SK-N-SH (cell line): ENCODE results near the gene LAPTM5. TPM values are rescaled to one million over a fixed set of nuclear protein-coding genes. Genes with fewer than 3 reads are reported as not detected.

Experiments
- CTCF ChIA-PET: fragments of 300-600, 350-600 bp; formaldehyde crosslinking; extraction: SDS; loops from one replicate; lab custom pipeline; 2021; lab: Yijun Ruan, JAX
- POLR2A ChIA-PET: fragments of 350-600 bp; sonication (Branson Sonifier 250); formaldehyde crosslinking; extraction: SDS; loops from one replicate; lab custom pipeline; 2020; ENCODE audit warnings: antibody characterized with exemption, inconsistent platforms; lab: Yijun Ruan, JAX
- DNase-seq: peaks from one replicate; pipeline ENCODE4 v3.0.0; 2012
- H2AFZ ChIP-seq: fragments of 200-600 bp; sonication (generic); 2 replicates; pipeline ENCODE4 v1.8.1; 2016; ENCODE audit warnings: antibody characterized with exemption, mild to moderate bottlenecking, low read depth
- H3F3A ChIP-seq: fragments of 200-600 bp; sonication (generic); replicated peaks from 2 replicates; pipeline ENCODE3; 2016; ENCODE audit warnings: antibody characterized with exemption, mild to moderate bottlenecking; ENCODE audit not compliant: insufficient read depth
- H3K27ac ChIP-seq, 2 experiments: fragments of 200-500 bp in 1 of 2; fragments of 200-600 bp in 1 of 2; sonication (Bioruptor generic) in 1 of 2; sonication (generic), shearing (Covaris generic) in 1 of 2; 2 replicates each; pipeline versions ENCODE4 v1.5.1 to v1.6.1; 2014 to 2016; ENCODE audit warnings: low read depth in 2 of 2, inconsistent platforms in 1 of 2, low read length in 1 of 2, mild to moderate bottlenecking in 1 of 2, mixed read lengths in 1 of 2
- H3K27me3 ChIP-seq: fragments of 200-600 bp; sonication (generic), shearing (Covaris generic); 2 replicates; pipeline ENCODE4 v1.6.1; 2016; ENCODE audit warnings: mixed run types; ENCODE audit not compliant: insufficient read depth
- H3K36me3 ChIP-seq, 2 experiments: fragments of 200-500 bp in 1 of 2; fragments of 200-600 bp in 1 of 2; sonication (Bioruptor generic) in 1 of 2; sonication (generic) in 1 of 2; replicated peaks in 1 of 2; 2 replicates each; pipeline versions ENCODE3 to v1.5.1; 2014 to 2016; ENCODE audit warnings: low read length in 1 of 2, mild to moderate bottlenecking in 1 of 2; ENCODE audit not compliant: insufficient read depth in 2 of 2, control insufficient read depth in 1 of 2
- H3K4me1 ChIP-seq, 2 experiments: fragments of 200-500 bp in 1 of 2; fragments of 200-600 bp in 1 of 2; sonication (Bioruptor generic) in 1 of 2; sonication (generic), shearing (Covaris generic) in 1 of 2; 2 replicates each; pipeline versions ENCODE4 v1.5.1 to v1.6.1; 2014 to 2016; ENCODE audit warnings: low read depth in 1 of 2, low read length in 1 of 2, mixed run types in 1 of 2; ENCODE audit not compliant: insufficient read depth in 2 of 2, control insufficient read depth in 1 of 2
- H3K4me2 ChIP-seq: fragments of 200-600 bp; sonication (generic), shearing (Covaris generic); 2 replicates; pipeline ENCODE4 v1.6.1; 2017; ENCODE audit warnings: mixed run types
- H3K4me3 ChIP-seq, 2 experiments: fragments of 200-500 bp in 1 of 2; fragments of 200-600 bp in 1 of 2; sonication (Bioruptor generic) in 1 of 2; sonication (generic), shearing (Covaris generic) in 1 of 2; 2 replicates each; pipeline versions ENCODE4 v1.5.1 to v1.8.1; 2014 to 2016; ENCODE audit warnings: low read depth in 2 of 2, inconsistent platforms in 1 of 2, low read length in 1 of 2, mild to moderate bottlenecking in 1 of 2, mixed read lengths in 1 of 2, moderate library complexity in 1 of 2
- H3K79me2 ChIP-seq: fragments of 200-600 bp; sonication (generic); 2 replicates; pipeline ENCODE4 v1.8.1; 2017; ENCODE audit warnings: mild to moderate bottlenecking; ENCODE audit not compliant: insufficient read depth
- H3K9ac ChIP-seq: fragments of 200-600 bp; sonication (generic); 2 replicates; pipeline ENCODE4 v1.6.1; 2017; ENCODE audit warnings: mixed run types
- H3K9me2 ChIP-seq: fragments of 200-600 bp; sonication (generic); 2 replicates; pipeline ENCODE4 v1.6.1; 2017; ENCODE audit warnings: mixed run types
- H3K9me3 ChIP-seq: fragments of 200-600 bp; sonication (generic); 2 replicates; pipeline ENCODE4 v1.6.1; 2017; ENCODE audit warnings: mixed run types, mild to moderate bottlenecking, moderate library complexity
- H4K20me1 ChIP-seq: fragments of 200-600 bp; sonication (generic); 2 replicates; pipeline ENCODE4 v1.6.1; 2017; ENCODE audit warnings: mild to moderate bottlenecking, mixed run types; ENCODE audit not compliant: insufficient read depth
- CTCF ChIP-seq: fragments of 200-600 bp; sonication (generic); IDR thresholded peaks from 2 replicates; pipeline ENCODE4 v1.6.1; 2017; ENCODE audit warnings: antibody characterized with exemption, mild to moderate bottlenecking, moderate library complexity
- EP300 ChIP-seq, 2 experiments: IDR thresholded peaks; 2 replicates each; pipeline versions ENCODE4 v1.4.0 to v1.6.1; 2012; ENCODE audit warnings: borderline replicate concordance in 1 of 2, low read depth in 1 of 2, low read length in 1 of 2
- EZH2phosphoT487 ChIP-seq: fragments of 200-600 bp; sonication (generic); IDR thresholded peaks from 2 replicates; pipeline ENCODE4 v1.6.1; 2017; ENCODE audit warnings: low read depth, mixed run types, mild to moderate bottlenecking, antibody characterized with exemption, moderate library complexity, borderline replicate concordance
- FOSL2 ChIP-seq: IDR thresholded peaks from 2 replicates; pipeline ENCODE4 v1.4.0; 2012; ENCODE audit warnings: low read depth, mild to moderate bottlenecking, moderate library complexity, borderline replicate concordance
- FOXJ3 ChIP-seq: sonication (generic); formaldehyde crosslinking; IDR thresholded peaks from 2 replicates; pipeline ENCODE4 v1.5.1; 2020; ENCODE audit warnings: mild to moderate bottlenecking, missing genetic modification reagents
- GATA2 ChIP-seq: sonication (generic); formaldehyde crosslinking; IDR thresholded peaks from 2 replicates; pipeline ENCODE4 v1.5.0; 2020; ENCODE audit warnings: mild to moderate bottlenecking, missing genetic modification reagents
- IRF3 ChIP-seq: fragments of 150-350 bp; IDR thresholded peaks from 2 replicates; pipeline ENCODE4 v1.6.1; 2016; ENCODE audit warnings: mild to moderate bottlenecking, low read depth, low read length
- JUND ChIP-seq: IDR thresholded peaks from 2 replicates; pipeline ENCODE4 v1.4.0; 2012
- NRF1 ChIP-seq: IDR thresholded peaks from 2 replicates; pipeline ENCODE4 v1.6.1; 2012; ENCODE audit warnings: low read depth, mild to moderate bottlenecking, low read length
- PBX3 ChIP-seq: IDR thresholded peaks from 2 replicates; pipeline ENCODE4; 2012
- RCOR1 ChIP-seq: fragments of 150-350 bp; IDR thresholded peaks from 2 replicates; pipeline ENCODE4 v1.6.1; 2017; ENCODE audit warnings: antibody characterized with exemption, low read length
- RXRA ChIP-seq: IDR thresholded peaks from 2 replicates; pipeline ENCODE4 v1.4.0; 2012; ENCODE audit warnings: low read depth, mild to moderate bottlenecking, borderline replicate concordance
- SMC3 ChIP-seq: IDR thresholded peaks from 2 replicates; pipeline ENCODE4 v1.6.1; 2012; ENCODE audit warnings: low read depth, low read length, improper control_type of control experiment
- TAF1 ChIP-seq: IDR thresholded peaks from 2 replicates; pipeline ENCODE4 v1.6.1; 2012; ENCODE audit warnings: low read depth, mild to moderate bottlenecking, low read length, moderate library complexity, borderline replicate concordance
- TCF12 ChIP-seq: IDR thresholded peaks from 2 replicates; pipeline ENCODE4 v1.4.0; 2012
- USF1 ChIP-seq: IDR thresholded peaks from 2 replicates; pipeline ENCODE4 v1.4.0; 2012; ENCODE audit warnings: low read depth, borderline replicate concordance
- USF2 ChIP-seq: fragments of 150-350 bp; IDR thresholded peaks from 2 replicates; pipeline ENCODE4 v1.6.1; 2017; ENCODE audit warnings: antibody characterized with exemption, low read length, low read depth, borderline replicate concordance
- YY1 ChIP-seq: IDR thresholded peaks from 2 replicates; pipeline ENCODE4 v1.4.0; 2012; ENCODE audit warnings: low read depth, mild to moderate bottlenecking
- WGBS: methylation state at CpG from one replicate; pipeline ENCODE4 v1.1.6; 2017; ENCODE audit warnings: low lambda C conversion rate; 5-methylcytosine and 5-hydroxymethylcytosine counted together
- polyA plus RNA-seq, 3 experiments: library from polyadenylated mRNA; depleted of rRNA; stranded (reverse); fragments of >200 nt; gene quantifications; 2 replicates each; pipeline ENCODE4 v1.2.3, GENCODE V29; 2012

Gene LAPTM5
- polyA plus RNA-seq, 1 of the 3 experiments (the other 2 are of a cell fraction): 1.1 TPM

GRCh38 chr1:30781906-30782305 lies 24.3 kb upstream of the LAPTM5 start:
- H3F3A ChIP-seq: peaks cover 3% of the 10 kb centered on the region
- no peak overlapping the region for H3K4me3 ChIP-seq
- no peaks in the 10 kb centered on the region for H3K9me2 ChIP-seq
- POLR2A ChIA-PET: no interaction called here
- no peak for DNase-seq
- H3K36me3 ChIP-seq: no peaks in the 10 kb centered on the region
- H3K4me2 ChIP-seq: no peak overlapping the region
- H4K20me1 ChIP-seq: no peaks in the 10 kb centered on the region
- H3K9me3 ChIP-seq: no peaks in the 10 kb centered on the region
- CTCF ChIA-PET: interaction anchor here (0.6 to 12.1 kb wide), 31 partner anchors 13 to 767 kb away, joined by 3 to 377 read pairs (median 5); partner anchors contain the start of gene MATN1
- TF ChIP-seq USF1 (no peak), GATA2 (CRISPR knock-in tag) (no peak), RXRA (no peak), FOSL2 (no peak), CTCF (no peak), YY1 (no peak), EP300 (IDR thresholded peaks at IDR 0.05; ENCODE audit: borderline replicate concordance in 1 of 2, low read depth in 1 of 2, low read length in 1 of 2) (no peak), RCOR1 (no peak), SMC3 (no peak), TCF12 (no peak), PBX3 (no peak), JUND (no peak), IRF3 (no peak), USF2 (no peak), NRF1 (no peak), FOXJ3 (CRISPR knock-in tag) (no peak), TAF1 (no peak), EZH2phosphoT487 (no peak)
- H3K27ac ChIP-seq: no peak overlapping the region
- WGBS: 59% methylated on average over 10 of the region's 10 CpGs
- H2AFZ ChIP-seq: no peak overlapping the region
- H3K4me1 ChIP-seq: peaks cover 0 to 20% of the 10 kb centered on the region in 2 experiments; a peak in 1 of 4 replicates
- no peak overlapping the region for H3K9ac ChIP-seq
- no peaks in the 10 kb centered on the region for H3K79me2 ChIP-seq
- no peaks in the 10 kb centered on the region for H3K27me3 ChIP-seq
